ENCODE results near the gene EDIL3.

GRCh38 chr5:83914199-83914598 lies 470.5 kb downstream of the EDIL3 start:
- TF ChIP-seq EZH2 (IDR thresholded peaks at IDR 0.05): no peak
- no peak for TF ChIP-seq POLR2AphosphoS5 (IDR thresholded peaks at IDR 0.05; ENCODE audit: borderline replicate concordance, low read depth, low read length)
- TF ChIP-seq FOXP2 (optimal IDR thresholded peaks at IDR 0.05; ENCODE audit: control extremely low read depth, extremely low read length, insufficient read depth): no peak
